Measurements from ENCODE around the gene WDR7.

Gene WDR7

GRCh38 chr18:57048859-57049258 is 397.7 kb downstream of the WDR7 start:
- in situ Hi-C loops (cut with HindIII; ENCODE audit: low sequenced_read_pairs) = no loop called here
- no peak overlapping the region for H3K4me3 ChIP-seq (ENCODE audit: low read depth, low read length)
- DNase-seq (ENCODE audit: low read depth, low spot score) = no peak
- TF ChIP-seq CTCF (IDR thresholded peaks at IDR 0.05; ENCODE audit: low read depth, low read length) = no peak

- DNase-seq (ENCODE audit: low read depth, low spot score) = no peak
- no peak for TF ChIP-seq CTCF (IDR thresholded peaks at IDR 0.05; ENCODE audit: low read depth, low read length)
- H3K4me3 ChIP-seq (ENCODE audit: low read depth, low read length) = no peak overlapping the region
- in situ Hi-C loops (cut with HindIII; ENCODE audit: low sequenced_read_pairs) = no loop called here
Observed at GRCh38 chr18:57050310-57050949, 399.3 kb downstream of the WDR7 start.

- no peak for DNase-seq (ENCODE audit: low read depth, low spot score)
- in situ Hi-C loops (cut with HindIII; ENCODE audit: low sequenced_read_pairs) = no loop called here
- TF ChIP-seq CTCF (IDR thresholded peaks at IDR 0.05; ENCODE audit: low read depth, low read length) = no peak
- H3K4me3 ChIP-seq (ENCODE audit: low read depth, low read length) = no peak overlapping the region
Observed at GRCh38 chr18:57051021-57051656, 400.0 kb downstream of the WDR7 start.

- no peak for DNase-seq (ENCODE audit: low read depth, low spot score)
- TF ChIP-seq CTCF (IDR thresholded peaks at IDR 0.05; ENCODE audit: low read depth, low read length) = no peak
- in situ Hi-C loops (cut with HindIII; ENCODE audit: low sequenced_read_pairs) = no loop called here
- H3K4me3 ChIP-seq (ENCODE audit: low read depth, low read length) = no peak overlapping the region
Observed at GRCh38 chr18:57051657-57052044, 400.5 kb downstream of the WDR7 start.

- no peak for TF ChIP-seq CTCF (IDR thresholded peaks at IDR 0.05; ENCODE audit: low read depth, low read length)
- no peak for DNase-seq (ENCODE audit: low read depth, low spot score)
- in situ Hi-C loops (cut with HindIII; ENCODE audit: low sequenced_read_pairs) = no loop called here
- H3K4me3 ChIP-seq (ENCODE audit: low read depth, low read length) = no peak overlapping the region
Observed at GRCh38 chr18:57052173-57052572, 401.0 kb downstream of the WDR7 start.

- in situ Hi-C loops (cut with HindIII; ENCODE audit: low sequenced_read_pairs) = no loop called here
- no peak for DNase-seq (ENCODE audit: low read depth, low spot score)
- no peak overlapping the region for H3K4me3 ChIP-seq (ENCODE audit: low read depth, low read length)
- no peak for TF ChIP-seq CTCF (IDR thresholded peaks at IDR 0.05; ENCODE audit: low read depth, low read length)
Observed at GRCh38 chr18:57052759-57053158, 401.6 kb downstream of the WDR7 start.

All from astrocyte of the spinal cord (primary cell).